NCI-H1694 treated with DMSO at 0.1 percent for 48 hours (cell line): ENCODE measurements around the gene SP2.

Source experiments
- DNase-seq: peaks from one replicate; lab custom pipeline; 2025; lab: John Stamatoyannopoulos, UW

The SP2 gene

DNA sequence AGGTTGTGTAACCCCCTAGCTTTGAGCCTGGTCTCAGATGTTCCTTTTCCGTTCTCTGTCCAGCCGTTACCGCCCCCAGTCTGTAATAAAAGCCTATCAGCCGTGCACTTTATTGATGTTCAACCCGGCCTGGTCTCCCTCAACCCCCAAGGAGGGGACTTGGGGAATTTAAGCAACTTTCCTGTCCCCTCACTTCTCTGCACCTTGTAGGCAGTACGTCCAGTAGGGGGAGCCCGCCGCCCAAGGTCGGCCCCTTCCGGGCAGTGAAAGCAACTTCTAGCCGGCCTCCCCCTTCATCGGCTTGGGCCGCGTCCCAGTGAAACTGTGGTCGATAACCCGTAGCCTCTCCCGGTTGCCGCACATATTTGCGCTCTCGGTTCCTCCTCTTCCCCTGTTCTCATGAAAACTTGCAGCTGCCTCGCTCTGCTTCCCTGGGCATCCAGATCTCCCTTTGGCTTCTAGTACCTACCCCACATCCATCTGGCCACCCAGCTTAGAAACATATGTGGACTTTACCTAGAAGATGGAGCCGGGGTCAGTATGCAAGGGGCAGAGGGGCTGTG is 53.2 kb downstream of the SP2 start:
- peak; percentile 52 for DNase-seq

DNA sequence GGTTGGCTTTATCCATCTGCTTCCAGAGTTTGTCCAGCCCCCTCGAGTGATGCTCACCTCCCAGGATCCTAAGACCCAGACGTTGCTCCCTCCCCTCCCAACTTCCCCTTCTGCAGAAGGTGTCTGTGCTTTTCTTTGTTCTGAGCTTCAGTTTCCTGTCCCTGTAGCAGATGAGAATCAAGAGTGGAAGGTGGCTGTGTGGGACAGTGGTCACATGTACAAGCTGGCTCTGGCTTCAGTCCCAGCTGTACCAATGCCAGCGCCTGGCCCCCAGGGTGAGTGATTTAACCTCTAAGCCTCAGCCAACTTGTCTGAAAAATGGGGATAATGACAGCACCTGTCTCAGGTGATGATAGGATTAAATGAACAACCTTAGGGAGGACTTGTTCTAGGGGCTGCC is 53.9 kb downstream of the SP2 start:
- DNase-seq = no peak

DNA sequence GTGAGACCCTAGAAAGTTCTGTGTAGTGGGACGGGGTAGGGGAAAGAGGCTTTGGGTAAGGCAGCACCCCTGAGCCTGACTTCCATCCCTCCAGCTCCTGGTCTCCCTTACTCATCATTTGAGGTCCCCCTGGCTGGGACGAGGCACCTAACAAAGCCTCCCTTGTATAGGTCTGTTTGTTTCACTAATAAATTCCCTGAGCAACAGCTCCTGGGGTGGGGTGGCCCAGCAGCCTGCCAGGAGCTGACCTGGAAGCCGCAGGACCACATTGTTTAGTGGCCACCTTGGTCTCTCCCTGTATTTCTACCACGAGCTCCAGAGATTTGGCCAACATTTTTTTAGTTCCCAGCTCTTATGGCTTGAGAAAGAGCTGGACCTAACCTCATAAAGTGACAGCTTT is 54.4 kb downstream of the SP2 start:
- DNase-seq = no peak

DNA sequence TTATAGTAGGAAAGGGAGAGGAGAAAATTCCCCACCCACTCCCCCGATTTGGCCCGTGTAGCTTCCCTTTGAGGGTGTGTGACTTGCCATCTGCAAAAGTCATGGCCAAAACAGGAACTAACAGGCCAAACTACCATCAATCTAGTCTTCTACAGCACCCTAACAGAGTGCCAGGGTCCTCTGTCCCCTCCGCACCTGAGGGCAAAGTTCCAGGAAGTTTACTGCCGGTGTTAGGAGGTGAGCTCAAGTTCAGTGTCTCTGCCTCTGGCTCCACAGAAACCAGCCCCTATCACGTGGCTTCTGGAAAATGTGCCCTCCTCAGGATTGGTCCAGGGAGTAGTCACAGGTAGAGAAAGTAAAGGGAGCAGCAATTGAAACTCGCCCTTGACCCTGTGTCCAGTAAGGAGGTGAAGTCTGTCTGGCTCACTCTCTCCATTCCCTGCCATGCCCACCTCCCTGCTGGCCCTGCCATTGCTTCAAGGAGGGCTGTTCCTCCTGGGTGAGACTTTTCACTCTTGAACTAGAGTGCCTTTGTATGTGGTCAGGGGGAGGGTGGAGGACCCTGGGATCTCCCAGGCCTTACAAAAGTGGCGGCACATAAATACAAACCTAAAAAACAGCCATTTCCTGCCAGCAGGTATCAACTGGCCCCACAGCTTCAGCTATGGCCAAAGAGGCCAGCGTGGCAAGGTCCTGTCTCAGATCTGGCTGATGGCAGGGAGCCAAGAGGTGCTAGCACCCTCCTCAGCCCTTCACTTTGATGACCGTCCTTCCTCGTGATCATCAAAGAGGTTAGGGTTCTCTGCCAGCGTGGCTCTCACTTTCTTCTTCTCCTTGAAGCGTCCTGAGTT is 56.4 kb downstream of the SP2 start:
- no peak for DNase-seq

DNA sequence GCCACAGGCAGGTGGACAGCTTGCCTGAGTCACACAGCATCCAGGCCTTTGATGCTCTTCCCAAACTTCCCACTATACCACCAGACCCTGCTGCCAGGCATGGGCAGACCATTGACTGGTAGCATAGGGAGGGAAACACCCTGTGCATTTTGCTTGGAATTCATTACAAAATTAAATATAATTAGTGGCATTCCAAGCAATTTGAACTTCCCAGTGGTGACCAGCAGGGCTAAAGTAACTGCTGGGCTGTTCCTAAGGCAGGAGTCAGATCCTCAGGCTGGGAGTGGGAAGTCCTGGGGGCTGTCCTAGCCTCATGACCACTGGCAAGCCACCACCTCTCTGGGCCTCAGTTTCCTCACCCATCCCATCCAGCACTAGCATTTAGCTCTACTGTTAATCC is 57.9 kb downstream of the SP2 start:
- DNase-seq = no peak

DNA sequence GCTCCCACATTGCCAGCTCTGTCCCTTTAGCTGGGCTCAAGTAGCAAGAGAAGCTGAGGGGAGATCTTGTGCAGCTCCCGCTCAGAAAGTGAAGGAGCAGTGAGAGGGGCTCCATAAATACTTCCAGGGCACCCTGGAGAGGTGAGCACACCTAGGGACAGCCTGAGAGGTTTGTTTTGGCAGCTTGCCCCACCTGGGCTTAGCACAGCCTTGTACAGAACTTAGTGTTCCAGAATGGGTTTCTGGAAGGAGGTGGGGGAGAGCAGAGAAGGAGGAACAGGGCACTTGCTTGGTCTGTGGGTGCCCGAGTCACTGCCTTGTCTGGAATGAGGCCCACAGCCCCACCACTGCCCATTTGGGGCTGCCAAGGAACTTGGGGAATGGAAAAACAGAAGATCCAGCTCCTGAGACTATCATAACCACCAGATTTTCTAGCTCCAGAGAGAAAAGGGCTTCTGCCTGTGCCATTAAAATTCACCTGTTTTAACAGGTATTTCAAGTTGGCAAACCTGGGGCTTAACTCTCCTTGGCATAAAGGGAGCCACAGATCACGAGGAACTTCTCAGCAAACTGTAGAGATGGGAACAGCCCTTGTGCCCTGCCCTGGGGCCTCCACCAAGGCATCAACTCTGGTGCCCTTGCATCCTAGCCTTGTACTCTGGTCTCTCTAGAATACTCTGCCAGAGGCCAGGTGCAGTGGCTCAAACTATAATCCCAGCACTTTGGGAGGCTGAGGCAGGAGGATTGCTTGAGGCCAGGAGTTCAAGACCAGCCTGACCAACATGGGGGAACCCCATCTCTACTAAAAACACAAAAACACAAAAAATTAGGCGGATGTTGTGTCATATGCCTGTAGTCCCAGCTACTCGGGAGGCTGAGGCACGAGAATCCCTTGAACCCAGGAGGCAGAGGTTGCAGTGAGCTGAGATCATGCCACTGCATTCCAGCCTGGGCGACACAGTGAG is 59.7 kb downstream of the SP2 start:
- no peak for DNase-seq

DNA sequence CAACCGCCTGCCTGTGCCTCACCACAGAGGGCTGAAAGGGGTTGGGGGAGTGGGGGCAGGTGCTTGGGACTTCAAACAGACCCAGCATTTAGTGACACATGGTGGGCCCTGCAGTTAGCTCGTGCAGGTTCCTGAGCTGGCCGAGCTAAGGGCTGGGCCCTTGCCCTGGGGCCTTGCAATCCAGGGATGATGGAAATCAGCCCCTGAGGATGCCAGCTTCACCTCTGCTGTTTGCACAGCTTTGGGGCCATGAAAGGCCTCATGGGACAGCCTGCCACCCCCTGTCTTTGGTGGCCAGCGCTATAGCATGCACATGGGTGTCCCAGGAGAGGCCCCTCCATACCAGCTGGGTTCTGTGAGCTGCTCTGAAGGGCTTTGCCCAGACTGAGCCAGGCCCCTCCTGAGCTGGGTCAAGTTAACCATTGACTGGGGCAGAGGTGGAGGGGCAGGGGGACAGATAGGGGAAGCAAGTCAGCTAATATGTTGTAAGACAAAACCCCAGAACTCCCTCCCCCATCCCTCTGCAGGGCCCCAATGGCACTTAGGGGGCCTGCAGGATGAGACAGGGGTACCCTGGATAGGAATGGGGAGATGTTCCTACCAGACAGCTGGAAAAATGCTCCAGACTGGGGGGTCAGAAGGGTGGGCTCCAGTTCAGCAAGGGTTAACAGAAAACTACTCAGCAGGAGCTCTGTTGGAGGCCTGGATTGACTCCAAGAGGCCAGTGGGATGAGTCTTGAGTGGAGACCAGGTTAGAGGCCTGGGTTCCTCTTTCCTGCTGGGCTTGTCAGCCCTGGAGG is 61.0 kb downstream of the SP2 start:
- no peak for DNase-seq

DNA sequence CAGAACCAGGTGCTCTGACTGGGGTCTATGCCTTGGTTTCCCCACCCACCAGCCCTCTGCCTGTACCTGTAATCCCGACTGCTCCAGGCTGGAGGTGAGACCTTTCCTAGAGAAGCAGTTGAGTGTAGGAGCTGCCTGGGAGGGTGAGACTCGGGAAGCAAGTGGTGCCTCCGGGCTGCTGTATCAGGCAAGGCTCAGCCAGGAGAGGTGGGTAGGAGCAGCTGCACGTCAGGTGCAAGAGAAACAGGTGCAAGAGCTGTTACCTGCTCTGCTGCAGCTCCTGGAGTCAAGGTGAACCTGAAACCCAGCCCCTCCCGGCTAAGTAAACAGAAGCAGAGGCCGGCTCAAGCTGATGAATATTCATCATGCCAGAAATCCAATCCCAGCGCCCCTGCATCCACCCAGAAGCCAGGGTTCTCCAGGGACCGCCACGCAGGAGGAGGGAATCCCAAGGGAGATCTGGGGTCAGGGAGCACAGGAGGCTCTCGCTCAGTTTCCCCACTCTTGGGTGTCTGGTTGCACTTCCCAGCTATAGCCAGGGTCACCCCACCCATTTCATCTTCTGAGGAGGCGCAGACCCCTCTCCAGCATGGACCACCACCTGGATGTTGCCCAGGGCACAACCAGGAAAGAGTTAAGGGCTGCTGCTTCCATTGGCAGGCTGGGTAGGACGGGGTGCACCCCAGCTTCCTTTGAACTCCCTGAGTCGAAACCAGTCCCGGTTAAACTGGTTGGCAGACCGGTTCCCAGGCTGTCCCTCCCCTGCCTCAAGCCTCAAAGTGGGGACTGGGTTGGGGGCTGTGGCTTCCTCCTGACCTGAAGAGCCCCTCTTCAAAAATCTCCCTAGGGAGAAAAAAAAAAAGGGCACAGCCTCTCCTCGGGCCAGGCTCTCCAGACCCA is 61.8 kb downstream of the SP2 start, which contains the start of gene PRR15L:
Gene PRR15L, minus strand, starts transcription at position 293 of the 900 bp plus-strand sequence. CDS start 4,649 bp downstream, outside the sequence.
- no peak for DNase-seq

DNA sequence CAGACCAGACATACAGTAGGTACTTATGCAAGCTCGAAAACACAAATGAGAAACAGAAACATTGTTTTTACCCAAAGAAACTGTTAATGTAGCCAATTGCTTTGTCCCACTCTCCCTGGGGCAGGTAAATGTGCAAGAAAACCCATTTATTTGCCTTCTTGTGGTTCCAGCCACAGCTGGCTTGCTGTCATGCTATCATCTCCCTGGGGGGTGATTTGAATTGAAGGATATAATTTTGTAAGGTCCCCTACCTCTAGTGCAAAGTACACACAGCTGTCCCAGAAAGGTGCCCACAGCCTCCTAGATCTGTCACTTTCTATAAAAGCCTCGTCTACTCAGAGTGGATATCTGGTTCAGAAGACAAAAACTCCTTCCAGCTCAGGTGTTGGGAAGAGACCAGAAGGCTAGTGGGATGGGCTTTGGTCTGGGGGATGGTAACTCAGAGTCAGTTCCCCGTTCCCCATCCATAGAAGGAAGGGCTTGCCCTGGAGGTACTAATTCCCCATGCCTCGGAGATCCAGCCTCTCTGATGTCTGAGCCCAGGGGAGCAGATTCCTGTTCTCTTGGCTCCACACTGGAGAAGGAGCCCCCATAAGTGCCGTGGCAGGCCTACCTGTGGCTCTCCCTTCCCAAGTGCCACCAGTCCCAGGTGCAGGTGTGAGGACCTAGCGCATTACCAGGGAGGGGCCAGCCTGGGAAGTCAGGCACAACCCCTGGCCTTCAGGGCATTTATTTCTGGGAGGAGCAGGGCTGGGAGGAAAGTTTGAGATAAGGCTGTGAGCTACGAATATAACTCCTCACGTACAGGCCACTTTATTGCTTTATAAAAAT is 64.0 kb downstream of the SP2 start:
- no peak for DNase-seq

DNA sequence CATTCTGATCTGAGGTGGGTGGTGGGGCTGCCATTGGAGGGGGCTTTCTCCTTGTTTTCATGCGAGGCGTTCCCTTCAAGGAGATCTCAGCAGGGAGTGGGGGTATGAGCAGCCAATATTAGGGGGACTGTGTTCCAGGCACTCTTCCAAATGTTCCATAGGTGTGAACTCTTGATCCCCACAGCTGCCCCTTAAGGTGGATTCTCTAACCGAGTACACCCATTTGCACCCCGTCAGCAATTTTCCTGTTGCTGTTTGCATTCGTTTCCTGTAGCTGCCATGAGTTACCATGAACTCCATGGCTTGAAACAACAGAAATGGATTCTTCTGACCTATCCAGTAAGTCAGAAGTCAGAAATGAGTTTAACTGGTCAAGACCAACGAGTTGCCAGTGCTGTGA is 65.4 kb downstream of the SP2 start:
- no peak for DNase-seq

DNA sequence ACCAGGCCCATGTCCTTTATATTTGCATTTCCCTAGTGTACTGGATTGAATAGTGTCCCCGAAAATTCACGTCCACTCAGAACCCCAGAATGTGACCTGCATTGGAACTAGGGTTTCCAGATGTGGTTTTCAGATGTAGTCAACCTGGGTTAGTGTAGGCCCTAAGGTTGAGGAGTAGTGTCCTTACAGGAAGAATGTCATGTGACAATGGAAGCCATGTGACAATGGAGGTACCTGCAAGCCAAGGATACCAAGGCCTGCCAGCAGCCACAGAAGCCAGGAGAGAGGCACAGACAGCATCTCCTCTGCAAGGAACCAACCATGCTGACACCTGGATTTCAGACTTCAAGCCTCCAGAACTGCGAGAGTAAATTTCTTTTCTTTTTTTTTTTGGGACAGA is 66.9 kb downstream of the SP2 start:
- DNase-seq = no peak

DNA sequence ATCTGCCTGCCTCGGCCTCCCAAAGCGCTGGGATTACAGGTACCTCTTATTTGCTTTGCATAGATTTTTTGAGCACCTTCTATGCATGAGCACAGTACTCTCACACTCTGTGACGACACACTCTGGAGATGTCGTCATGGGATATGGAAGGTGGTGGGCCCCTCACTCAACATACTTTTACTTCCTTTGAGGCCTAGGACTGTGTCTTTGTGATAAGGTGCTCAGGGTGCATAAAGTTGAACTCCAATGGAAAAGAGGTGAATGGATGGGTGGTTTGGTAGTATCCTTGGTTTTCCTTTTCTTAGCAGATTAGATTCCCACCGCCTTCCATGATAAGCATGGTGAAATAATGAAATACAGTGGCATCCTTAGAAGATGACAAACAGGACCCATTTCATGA is 68.8 kb downstream of the SP2 start:
- DNase-seq = no peak

DNA sequence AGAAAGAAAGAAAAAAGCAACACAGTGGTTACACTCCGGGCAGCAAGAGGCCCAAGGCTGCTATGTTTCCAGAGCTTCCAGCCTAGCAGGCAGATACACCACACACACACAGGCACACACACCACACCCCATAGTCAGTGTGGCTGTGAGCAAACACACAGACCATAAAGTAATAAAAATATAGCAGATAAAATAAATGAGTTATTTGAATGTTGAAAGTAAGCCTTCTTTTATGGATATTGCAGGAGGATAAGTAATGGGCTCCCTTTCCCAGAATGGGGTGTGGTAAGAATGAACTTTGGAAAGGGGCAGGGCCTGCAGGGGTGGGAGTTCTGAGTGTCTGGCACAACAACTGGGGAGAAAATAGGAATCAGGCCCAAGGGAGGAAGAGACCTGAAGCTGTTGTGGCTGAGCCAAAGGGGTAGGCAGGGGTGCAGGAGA is 70.1 kb downstream of the SP2 start:
- DNase-seq = no peak

DNA sequence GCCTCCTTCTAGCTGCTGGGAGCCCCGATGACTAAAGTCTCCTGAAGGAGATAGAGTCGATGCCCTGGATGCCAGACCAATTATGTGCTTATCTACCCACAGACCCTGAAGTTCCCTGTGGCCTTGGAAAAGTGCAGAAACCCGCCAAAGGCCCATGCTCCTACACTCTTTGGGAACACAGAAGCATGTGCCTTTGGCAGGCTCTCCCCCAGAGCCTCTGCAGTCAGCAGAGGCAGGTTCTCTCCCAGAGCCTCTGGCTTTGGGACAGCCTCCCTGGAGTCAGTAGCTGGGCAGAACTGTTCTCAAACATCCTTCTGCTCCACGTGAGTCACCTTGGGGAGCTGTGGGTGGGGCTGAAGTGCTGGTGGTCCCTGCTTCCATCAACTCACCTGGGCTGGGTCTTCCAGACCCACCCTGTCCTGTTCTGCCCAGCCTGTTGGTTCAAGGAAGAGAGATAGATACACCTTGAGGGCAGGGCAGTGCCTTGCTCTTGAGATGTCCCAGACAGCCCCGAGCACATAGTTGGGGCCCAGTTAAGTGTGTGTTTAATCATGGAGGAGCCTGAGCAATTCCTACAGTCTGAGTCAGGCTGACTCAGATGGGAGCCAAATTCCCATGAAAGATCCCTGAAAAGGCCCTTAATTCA is 71.7 kb downstream of the SP2 start:
- no peak for DNase-seq

DNA sequence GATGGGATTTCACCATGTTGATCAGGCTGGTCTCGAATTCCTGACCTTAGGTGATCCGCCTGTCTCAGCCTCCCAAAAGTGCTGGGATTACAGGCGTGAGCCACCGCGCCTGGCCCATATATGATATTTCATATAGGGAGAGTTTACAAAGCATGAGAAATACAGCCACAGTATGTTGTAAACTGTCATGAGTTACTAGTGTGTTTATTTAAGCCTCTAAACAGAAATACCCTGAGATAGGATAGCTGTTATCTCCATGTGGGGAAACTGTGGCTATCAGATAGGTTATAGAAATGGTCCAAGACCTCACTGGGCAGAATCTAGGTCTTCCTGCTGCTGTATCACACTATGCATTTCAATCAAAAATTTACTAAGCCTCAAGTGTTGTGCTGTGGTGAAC is 72.8 kb downstream of the SP2 start:
- no peak for DNase-seq

DNA sequence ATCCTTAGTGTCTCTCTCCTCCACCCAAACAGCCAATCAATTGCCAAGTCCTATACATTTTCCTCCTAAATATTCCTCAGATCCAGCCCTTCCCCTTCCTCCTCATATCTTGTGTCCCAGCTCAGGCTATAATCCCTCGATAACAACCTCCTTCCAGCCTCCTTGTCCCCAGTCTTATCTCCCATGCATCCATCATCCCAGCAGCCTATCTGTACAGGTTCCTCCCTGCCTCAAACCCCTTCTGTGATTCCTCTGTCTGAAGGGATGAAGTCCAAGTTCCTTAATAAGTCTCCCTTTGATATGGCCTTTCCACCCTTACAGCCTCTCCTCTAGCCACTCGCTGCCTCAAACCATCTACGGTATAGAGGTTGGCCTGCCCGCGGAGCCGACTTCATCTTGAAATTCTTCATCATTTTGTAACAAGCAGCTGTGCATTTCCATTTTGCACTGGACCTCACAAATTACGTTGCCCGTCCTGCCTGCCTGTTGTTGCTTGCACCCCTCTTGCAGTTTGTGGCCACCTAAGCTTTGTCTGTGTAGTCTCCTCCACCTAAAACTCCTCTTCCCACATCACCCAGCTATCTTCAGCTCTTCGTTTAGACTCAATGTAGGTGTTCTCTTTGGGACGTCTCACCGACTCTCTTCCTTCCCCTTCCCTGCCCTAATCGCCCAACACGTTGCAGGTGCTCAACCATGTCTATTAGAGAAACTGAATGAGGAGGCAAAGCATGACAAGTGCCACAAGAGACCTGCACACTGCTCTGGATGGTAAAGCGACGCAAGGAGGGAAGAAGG is 74.1 kb downstream of the SP2 start:
- no peak for DNase-seq

DNA sequence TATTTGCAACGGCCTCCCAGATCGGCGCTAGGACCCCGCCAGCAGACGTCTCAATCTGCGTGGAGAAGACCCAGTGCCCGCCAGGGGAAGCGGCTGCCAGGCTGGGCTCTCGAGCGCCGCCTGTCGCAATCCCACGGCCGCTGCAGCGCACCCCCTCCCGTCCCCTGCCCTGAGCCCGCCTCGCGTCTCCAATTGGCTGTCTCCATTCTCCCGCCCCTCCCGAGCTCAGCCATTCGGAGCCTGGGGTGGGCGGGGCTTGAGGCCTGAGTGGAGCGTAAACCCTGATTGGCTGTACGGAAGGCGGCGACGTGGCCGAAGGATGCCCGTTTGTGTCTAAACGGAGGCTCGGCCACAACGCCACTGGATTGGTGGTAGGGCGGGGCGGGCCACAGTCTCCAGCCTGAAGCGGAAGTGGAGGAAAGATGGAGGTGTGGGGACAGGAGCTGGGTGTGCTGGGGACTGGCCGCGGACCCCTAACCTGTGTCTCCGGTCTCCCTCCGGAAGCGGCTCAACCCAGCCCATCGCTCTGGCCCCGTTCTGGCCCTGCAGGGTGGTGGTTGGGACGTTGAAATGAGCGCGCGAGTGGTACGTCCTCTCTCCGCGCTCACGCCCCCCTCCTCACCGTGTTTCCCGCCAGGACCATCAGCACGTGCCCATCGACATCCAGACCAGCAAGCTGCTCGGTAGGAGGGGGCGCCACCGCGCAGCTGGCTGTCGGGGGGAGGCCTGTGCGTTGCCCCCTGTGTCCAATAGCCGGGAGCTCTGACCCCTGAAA is 74.9 kb downstream of the SP2 start, which contains the start of gene CDK5RAP3:
Gene CDK5RAP3, plus strand, starts transcription at position 389 of the 775 bp plus-strand sequence. Its CDS starts 34 bp downstream, at position 423.
- peak; percentile 99 for DNase-seq
